Calu3 (cell line): Measurements from ENCODE around the gene SMG9. TPM values are rescaled to one million over a fixed set of nuclear protein-coding genes. Genes with fewer than 3 reads are reported as not detected.

ENCODE experiments used
- BruUV-seq: library from RNA; stranded (reverse); fragments of 400-500 nt; replicated peaks from 2 replicates; lab custom pipeline; 2021; lab: Mats Ljungman, UMichigan
- CTCF ChIA-PET: fragments of 300-600 bp; sonication (Branson Sonifier 250); formaldehyde crosslinking; loops from one replicate; lab custom pipeline; 2022; ENCODE audit warnings: antibody characterized with exemption; lab: Charles Lee
- DNase-seq: peaks from one replicate; pipeline ENCODE4 v3.0.0; 2022
- H3K27ac Mint-ChIP-seq: one replicate; pipeline ENCODE4 v1.8.0; 2022; ENCODE audit warnings: mixed read lengths; ENCODE audit not compliant: unreplicated experiment
- H3K27me3 Mint-ChIP-seq: one replicate; pipeline ENCODE4 v1.8.0; 2022; ENCODE audit warnings: mixed read lengths; ENCODE audit not compliant: unreplicated experiment
- H3K36me3 Mint-ChIP-seq: one replicate; pipeline ENCODE4 v1.8.0; 2022; ENCODE audit warnings: mild to moderate bottlenecking, moderate library complexity, mixed read lengths; ENCODE audit not compliant: insufficient read depth, unreplicated experiment
- H3K4me1 Mint-ChIP-seq: one replicate; pipeline ENCODE4 v1.8.0; 2022; ENCODE audit warnings: mild to moderate bottlenecking, low read depth, mixed read lengths; ENCODE audit not compliant: unreplicated experiment
- H3K4me3 Mint-ChIP-seq: one replicate; pipeline ENCODE4 v1.8.0; 2022; ENCODE audit warnings: mild to moderate bottlenecking, low read depth, moderate library complexity, mixed read lengths; ENCODE audit not compliant: unreplicated experiment
- H3K9me3 Mint-ChIP-seq: one replicate; pipeline ENCODE4 v1.8.0; 2022; ENCODE audit warnings: low read depth, mixed read lengths; ENCODE audit not compliant: unreplicated experiment
- intact Hi-C: fragments of 100-400 bp; cut with micrococcal nuclease; formaldehyde crosslinking; loops from one replicate; pipeline ENCODE4 v1.10.0; 2022; ENCODE audit not compliant: unreplicated experiment
- total RNA-seq: library from RNA; stranded (reverse); gene quantifications from 2 replicates; pipeline ENCODE4 v1.2.3, GENCODE V29; 2022
- TF ChIP-seq, protein P1 (sequence below): fragments of 200-600 bp; IDR thresholded peaks from one replicate; pipeline ENCODE4 v1.8.0; 2022; ENCODE audit warnings: antibody characterized with exemption; ENCODE audit not compliant: unreplicated experiment

SMG9 gene
- total RNA-seq, 1 experiment from 2014 or later, result 85.5 TPM

DNA sequence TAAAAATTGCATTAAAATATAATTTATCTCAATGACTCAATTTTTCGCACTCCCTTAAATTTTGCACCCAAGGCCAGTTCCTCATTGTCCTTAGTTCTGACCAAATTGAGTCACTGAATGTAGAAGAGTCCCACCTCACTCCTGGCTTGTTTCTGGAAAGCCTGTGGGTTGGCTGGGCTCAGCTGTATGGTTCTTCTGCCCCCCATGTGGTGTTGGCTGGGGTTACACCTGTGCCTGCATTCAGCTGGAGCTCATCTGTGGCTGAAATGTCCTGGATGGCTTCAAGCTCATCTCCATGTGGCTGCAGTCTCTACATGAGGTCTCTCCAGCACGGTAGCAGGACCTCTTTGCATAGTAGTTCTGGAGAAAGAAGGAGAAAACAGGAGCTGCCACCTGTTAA lies 46.0 kb downstream of the SMG9 start:
- peaks cover 4% of the 10 kb centered on the region for H3K36me3 Mint-ChIP-seq
- CTCF ChIA-PET, result interaction anchor here (0.5 to 1.9 kb wide), 3 partner anchors 40 to 90 kb away, joined by 3 to 8 read pairs (median 6); no protein-coding TSS in a partner anchor
- DNase-seq, result peak; percentile 41
- peaks cover 37% of the 10 kb centered on the region for H3K4me1 Mint-ChIP-seq
- peaks cover 2% of the 10 kb centered on the region for H3K9me3 Mint-ChIP-seq
- BruUV-seq, result no TSS peak
- TF ChIP-seq, protein P1, sequence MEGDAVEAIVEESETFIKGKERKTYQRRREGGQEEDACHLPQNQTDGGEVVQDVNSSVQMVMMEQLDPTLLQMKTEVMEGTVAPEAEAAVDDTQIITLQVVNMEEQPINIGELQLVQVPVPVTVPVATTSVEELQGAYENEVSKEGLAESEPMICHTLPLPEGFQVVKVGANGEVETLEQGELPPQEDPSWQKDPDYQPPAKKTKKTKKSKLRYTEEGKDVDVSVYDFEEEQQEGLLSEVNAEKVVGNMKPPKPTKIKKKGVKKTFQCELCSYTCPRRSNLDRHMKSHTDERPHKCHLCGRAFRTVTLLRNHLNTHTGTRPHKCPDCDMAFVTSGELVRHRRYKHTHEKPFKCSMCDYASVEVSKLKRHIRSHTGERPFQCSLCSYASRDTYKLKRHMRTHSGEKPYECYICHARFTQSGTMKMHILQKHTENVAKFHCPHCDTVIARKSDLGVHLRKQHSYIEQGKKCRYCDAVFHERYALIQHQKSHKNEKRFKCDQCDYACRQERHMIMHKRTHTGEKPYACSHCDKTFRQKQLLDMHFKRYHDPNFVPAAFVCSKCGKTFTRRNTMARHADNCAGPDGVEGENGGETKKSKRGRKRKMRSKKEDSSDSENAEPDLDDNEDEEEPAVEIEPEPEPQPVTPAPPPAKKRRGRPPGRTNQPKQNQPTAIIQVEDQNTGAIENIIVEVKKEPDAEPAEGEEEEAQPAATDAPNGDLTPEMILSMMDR, result peak; percentile 21
- H3K4me3 Mint-ChIP-seq, result no peak overlapping the region
- no peaks in the 10 kb centered on the region for H3K27me3 Mint-ChIP-seq
- no peak overlapping the region for H3K27ac Mint-ChIP-seq
- intact Hi-C loops, result no loop called here

DNA sequence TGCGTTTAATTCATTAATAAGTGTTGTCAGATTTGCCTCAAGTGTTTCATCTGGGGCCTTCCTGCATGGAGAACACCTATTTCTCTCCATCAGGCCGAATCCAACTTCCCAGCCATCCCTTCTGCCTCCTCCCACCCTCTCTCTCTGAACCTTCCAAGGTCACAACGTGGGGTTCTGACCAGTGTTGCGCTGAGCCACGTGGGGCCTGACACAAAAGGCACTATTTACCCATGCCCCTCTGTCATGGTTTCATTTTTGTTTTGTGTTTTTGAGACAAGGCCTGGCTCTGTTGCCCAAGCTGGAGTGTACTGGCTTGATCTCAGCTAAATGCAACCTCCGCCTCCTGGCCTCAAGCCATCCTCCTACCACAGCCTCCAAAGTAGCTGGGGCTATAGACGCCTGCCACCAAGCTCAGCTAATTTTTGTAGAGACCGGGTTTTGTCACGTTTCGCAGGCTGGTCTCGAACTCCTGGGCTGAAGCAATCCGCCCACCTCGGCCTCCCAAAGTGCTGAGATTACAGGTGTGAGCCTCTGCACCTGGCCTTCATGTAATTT lies 47.5 kb downstream of the SMG9 start:
- no peak for DNase-seq
- CTCF ChIA-PET, result interaction anchor here (0.6 kb wide), 1 partner anchor 33 kb away, joined by 4 read pairs; no protein-coding TSS in a partner anchor
- TF ChIP-seq, protein P1, result no peak
- intact Hi-C loops, result no loop called here
- H3K4me1 Mint-ChIP-seq, result peaks cover 47% of the 10 kb centered on the region
- H3K27me3 Mint-ChIP-seq, result no peaks in the 10 kb centered on the region
- no peak overlapping the region for H3K4me3 Mint-ChIP-seq
- H3K9me3 Mint-ChIP-seq, result peaks cover 2% of the 10 kb centered on the region
- peaks cover 4% of the 10 kb centered on the region for H3K36me3 Mint-ChIP-seq
- H3K27ac Mint-ChIP-seq, result no peak overlapping the region
- no TSS peak for BruUV-seq

DNA sequence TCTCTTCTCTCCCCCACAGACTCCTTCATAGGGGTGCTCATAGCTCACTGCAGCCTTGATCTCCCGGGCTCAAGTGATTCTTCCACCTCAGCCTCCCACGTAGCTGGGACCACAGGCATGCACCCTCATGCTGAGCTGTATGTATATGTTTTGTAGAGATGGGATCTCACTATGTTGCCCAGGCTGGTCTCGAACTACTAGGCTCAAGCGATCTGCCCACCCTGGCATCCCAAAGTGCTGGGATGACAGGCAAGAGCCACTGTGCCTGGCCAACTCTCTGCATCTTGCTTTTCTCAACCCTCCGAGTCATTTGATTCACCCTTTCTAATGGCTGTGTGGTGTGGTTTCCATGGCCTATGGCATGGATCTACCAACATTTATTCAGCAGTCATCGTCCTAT lies 49.0 kb downstream of the SMG9 start:
- intact Hi-C loops, result no loop called here
- no peak for DNase-seq
- Mint-ChIP-seq H3K27me3 (no peaks in the 10 kb centered on the region), H3K4me3 (no peak overlapping the region), H3K27ac (no peak overlapping the region), H3K4me1 (peaks cover 47% of the 10 kb centered on the region), H3K9me3 (no peaks in the 10 kb centered on the region), H3K36me3 (peaks cover 8% of the 10 kb centered on the region)
- TF ChIP-seq, protein P1, result no peak
- CTCF ChIA-PET, result no interaction called here
- BruUV-seq, result no TSS peak

DNA sequence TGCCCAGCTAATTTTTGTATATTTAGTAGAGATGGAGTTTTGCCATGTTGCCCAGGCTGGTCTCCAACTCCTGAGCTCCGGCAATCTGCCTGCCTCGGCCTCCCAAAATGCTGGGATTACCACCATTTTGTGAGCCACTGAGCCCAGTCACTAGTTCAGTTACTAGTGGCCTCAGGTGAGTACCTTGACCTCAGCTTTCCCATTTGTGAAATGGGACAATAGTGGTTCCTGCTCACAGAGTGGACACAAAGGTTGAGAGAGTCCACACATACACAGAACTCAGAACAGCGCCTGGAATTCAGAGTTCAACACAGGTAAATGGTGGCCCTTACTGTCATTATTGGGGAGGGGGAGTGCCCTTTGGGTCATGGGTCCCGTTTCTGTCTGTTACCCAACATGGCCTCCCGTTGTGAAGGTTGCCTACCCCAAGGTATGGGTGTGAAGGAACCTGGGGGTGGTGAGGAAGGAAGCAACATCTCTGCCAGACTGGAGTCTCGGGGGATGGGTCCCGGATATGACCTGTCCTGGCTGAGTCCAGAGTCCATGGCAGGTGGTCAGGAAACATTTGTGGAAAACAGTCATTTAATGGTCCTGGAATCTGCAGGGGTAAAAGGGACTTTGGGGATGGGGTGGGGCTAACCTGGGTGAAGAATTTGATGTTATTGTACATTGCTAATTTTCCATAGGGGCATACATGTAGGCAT lies 50.6 kb downstream of the SMG9 start:
- DNase-seq, result peak; percentile 51
- Mint-ChIP-seq H3K27ac (peak overlapping the region; percentile 61), H3K27me3 (no peaks in the 10 kb centered on the region), H3K9me3 (no peaks in the 10 kb centered on the region), H3K4me3 (no peak overlapping the region), H3K36me3 (peaks cover 19% of the 10 kb centered on the region), H3K4me1 (peaks cover 57% of the 10 kb centered on the region)
- TF ChIP-seq, protein P1, result no peak
- CTCF ChIA-PET, result interaction anchor here (0.6 to 1.6 kb wide), 4 partner anchors 21 to 383 kb away, joined by 3 to 4 read pairs (median 4); partner anchors contain the start of gene PLAUR
- intact Hi-C loops, result no loop called here
- BruUV-seq, result no TSS peak
